Iris pigment epithelial cell (primary cell): ENCODE results near the gene IQCC.
"Not testable (repeated sequence)": the region's sequence is repeated elsewhere in the genome, so short reads cannot be mapped to it uniquely, and the experiment has no call there.

ENCODE experiments used
- DNase-seq: peaks from one replicate; pipeline ENCODE4 v3.0.0-alpha.2; 2011; ENCODE audit warnings: low read depth

The IQCC gene

DNA sequence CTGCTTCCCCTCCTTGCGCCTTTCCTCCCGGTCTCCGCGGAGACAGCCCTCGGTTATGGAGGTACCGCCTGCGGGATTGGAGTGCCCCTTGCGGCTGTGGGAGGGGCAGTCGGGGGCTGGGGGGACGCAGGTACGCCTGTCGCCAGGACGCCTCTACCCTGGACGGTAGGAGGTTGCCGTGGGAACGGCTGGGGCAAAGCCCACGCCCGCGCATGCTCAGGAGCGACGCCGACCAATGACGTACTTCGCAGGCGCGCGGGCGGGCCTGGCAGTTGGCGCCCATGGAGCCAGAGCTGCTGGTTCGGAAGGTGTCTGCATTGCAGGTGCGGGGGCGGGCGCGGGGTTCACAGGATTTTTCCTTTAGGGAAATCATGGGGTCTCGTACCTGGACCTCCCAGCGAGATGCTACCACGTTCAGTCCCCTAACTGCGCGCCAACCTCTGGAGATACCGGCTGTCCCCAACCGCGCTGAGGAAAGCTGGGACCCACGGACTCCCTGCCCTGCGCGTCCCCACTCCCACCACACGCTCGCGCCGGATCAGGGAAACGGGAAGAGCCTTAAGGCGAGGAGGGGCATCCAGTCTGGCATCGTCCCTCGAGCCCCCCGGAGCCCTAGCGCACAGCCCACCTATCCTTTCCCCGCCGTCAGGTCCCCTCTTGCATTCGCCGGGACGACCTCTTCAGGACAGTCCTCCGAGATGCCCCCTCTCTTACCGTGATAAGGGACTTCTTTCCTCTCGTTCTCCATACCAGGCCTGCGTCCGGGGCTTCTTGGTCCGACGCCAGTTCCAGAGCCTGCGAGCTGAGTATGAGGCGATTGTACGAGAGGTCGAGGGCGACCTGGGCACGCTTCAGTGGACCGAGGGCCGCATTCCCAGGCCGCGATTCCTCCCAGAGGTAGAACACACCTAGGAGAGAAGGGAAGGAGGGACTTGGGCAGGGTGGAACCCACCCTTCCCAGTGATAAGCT, at the start of gene IQCC:
Gene IQCC, plus strand, starts transcription at position 271 of the 970 bp plus-strand sequence. Its CDS starts 11 bp downstream, at position 282.
- peak; percentile 78 for DNase-seq

DNA sequence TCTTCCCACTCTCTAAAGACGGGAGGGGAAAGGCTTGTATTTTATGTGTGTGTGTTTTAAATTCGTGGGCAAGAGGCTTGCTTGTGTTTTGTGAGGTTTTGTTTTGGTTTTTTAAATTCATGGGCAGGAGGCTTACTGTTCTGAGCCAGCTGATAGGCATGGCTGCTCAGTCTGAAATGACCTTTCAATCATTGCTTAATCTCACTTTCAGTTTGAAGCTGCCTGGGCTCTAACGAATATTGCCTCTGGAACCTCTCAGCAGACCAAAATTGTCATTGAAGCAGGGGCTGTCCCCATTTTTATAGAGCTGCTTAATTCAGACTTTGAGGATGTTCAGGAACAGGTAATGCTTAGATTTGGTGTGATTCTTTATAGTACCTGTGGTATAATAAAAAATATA, 46.3 kb upstream of the IQCC start:
- no peak for DNase-seq

GRCh38 chr1:32163405-32163804, 42.1 kb upstream of the IQCC start:
- no peak for DNase-seq

GRCh38 chr1:32165633-32166032, 39.8 kb upstream of the IQCC start:
- DNase-seq, result not testable (repeated sequence)

DNA sequence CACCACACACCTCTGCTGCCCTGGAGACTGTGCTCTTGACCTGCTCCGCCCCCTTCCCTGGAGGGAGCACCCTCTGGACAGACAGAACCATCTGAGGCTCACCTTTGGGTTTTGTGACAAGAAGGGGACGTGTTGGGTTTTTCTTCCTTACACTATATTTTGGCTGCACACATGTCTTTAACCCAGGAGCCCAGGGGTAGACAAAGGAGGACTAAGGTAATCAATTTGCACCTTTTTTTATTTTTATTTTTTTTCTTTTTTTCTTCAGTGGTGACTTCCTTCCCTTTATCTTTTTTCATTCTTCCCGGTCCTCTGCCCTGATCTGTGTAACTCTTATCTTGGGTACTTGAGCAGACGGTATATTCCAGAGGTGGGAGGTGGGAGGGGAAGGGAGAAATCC, 34.5 kb upstream of the IQCC start:
- DNase-seq, result no peak

DNA sequence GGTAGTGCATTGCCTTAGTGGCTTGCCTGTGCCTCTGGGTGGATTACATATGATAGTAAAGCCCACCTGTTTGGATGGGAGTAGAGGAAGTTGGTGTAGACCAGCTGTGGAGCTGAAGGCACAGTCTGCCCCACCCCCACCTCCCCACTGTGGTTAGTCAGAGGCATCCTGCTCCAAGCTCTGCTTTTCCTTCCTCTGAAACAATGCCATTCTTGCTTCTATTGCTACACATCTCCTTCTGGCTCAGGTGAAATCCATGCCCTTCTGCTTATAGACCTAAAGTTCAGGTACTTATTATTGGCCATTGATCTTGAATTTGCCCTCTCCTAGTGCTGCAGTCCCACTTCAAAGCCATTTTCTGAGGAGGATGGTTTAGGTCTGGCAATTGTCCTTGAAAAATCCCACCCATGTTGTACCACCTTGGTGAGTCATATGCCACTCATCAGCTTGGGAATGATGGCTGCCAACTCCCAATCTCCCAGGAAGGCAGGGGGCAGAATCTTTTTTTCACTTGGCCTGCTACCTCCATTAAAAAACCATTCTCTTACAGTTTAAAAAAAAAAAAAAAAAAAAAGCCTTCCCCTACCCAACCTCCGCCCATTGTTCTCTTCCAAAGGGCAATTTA, 32.7 kb upstream of the IQCC start:
- DNase-seq, result peak; percentile 45

GRCh38 chr1:32178380-32179192, 26.9 kb upstream of the IQCC start:
- no peak for DNase-seq

- DNase-seq, result no peak
These were observed 26.4 kb upstream of the IQCC start for GRCh38 chr1:32179193-32179442.

- peak; percentile 95 for DNase-seq
These were observed 25.9 kb upstream of the IQCC start, which contains the start of gene TXLNA for GRCh38 chr1:32179443-32180185. Gene TXLNA (plus strand): TSS chr1:32179675. CDS start chr1:32180346, 671 bp downstream.

DNA sequence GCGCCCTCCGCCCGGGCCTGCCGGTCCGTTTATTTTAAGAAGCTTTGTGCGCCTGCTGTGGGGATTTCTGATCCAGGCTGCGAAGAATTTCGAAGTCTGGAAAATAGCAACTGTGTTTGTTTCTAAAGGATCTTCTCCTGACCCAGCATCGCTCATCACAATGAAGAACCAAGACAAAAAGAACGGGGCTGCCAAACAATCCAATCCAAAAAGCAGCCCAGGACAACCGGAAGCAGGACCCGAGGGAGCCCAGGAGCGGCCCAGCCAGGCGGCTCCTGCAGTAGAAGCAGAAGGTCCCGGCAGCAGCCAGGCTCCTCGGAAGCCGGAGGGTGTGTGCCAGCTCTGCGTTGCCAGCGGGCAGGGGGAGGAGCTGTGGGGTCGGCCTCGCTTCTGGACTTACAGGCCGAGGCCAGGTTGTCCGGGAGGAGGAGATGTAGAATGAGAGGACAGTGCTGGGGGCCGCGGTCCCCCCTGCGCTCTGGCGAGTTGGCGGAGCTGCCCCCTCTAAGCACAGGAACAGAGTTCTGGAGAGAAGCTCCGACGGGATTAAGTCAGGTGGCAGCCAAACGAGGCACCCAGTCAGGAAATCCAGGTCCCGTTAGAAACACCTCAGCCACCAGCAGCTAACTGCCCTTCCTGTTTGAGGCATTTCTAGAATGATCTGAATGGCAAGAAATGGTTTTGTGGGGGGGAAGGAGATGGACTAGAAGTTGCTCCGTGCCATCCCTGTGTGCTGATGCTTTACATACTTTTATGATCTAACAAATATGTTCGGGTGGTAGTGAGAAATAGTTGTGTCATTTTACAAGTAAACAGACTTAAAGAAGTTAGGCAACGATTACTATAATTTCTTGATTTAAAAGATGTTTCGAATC, 25.0 kb upstream of the IQCC start:
- DNase-seq, result peak; percentile 77

- DNase-seq, result no peak
These were observed 24.4 kb upstream of the IQCC start for GRCh38 chr1:32181065-32181464.

GRCh38 chr1:32181563-32181962, 23.9 kb upstream of the IQCC start:
- no peak for DNase-seq

DNA sequence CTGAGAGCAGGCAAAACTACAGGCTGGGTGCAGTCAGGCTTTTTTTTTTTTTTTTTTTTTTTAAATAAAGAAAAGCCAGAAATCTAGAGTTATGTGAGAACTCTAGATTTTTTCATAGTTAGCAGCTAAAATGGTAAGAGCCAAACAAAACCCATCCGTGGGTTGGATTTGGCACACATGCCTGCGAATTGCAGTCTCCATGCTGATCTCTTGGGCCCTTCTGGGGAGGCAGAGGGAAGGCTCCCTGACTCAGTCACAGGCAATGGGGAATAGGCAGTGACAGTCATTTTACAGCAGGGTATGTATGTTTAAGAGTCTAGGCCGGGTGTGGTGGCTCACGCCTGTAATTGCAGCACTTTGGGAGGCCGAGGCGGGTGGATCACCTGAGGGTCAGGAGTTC, 23.4 kb upstream of the IQCC start:
- no peak for DNase-seq

- no peak for DNase-seq
These were observed 20.8 kb upstream of the IQCC start for GRCh38 chr1:32184650-32185049.

GRCh38 chr1:32186077-32186476, 19.4 kb upstream of the IQCC start:
- no peak for DNase-seq

GRCh38 chr1:32186491-32186890, 19.0 kb upstream of the IQCC start:
- no peak for DNase-seq

DNA sequence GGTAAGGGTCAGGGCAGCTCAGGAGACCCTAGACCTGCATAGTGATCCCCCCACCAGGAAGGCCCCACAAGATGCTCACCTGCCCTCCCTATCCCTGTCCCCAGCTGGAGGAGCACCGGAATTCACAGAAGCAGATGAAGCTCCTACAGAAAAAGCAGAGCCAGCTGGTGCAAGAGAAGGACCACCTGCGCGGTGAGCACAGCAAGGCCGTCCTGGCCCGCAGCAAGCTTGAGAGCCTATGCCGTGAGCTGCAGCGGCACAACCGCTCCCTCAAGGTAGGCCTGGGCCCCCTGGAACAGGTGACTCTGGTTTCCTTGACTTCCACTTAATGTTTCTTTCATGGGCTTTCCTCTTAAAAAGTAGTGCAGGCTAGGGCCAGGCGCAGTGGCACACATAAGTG, 17.6 kb upstream of the IQCC start:
- no peak for DNase-seq

DNA sequence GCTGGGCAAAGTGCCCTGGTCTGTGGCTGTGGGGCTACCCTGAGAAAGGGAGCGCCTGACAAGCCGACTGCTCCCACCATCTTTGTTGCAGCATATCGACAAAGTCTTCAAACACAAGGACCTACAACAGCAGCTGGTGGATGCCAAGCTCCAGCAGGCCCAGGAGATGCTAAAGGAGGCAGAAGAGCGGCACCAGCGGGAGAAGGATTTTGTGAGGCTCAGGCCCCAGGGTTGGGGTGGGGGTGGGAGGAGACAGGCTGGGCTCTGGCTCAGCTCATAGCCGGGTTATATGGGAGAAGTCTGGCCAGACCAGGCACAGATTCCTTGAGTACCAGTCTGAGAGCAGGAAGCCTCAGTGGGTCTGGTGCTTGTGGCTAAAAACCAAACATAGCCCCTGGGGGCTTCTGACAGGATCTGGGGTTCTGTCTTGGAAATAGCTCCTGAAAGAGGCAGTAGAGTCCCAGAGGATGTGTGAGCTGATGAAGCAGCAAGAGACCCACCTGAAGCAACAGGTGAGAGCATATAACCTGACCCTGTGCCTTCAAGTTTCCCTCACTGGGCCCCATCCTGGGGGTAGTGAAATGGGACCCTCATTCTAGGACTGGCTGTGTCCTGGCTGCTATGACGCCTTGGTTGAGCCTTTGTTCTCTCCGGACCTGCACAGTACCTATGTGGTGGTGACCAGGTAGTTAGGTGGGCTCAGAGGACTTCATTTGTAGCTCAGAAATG, 13.1 kb upstream of the IQCC start:
- no peak for DNase-seq

GRCh38 chr1:32194984-32195383, 10.5 kb upstream of the IQCC start:
- no peak for DNase-seq

DNA sequence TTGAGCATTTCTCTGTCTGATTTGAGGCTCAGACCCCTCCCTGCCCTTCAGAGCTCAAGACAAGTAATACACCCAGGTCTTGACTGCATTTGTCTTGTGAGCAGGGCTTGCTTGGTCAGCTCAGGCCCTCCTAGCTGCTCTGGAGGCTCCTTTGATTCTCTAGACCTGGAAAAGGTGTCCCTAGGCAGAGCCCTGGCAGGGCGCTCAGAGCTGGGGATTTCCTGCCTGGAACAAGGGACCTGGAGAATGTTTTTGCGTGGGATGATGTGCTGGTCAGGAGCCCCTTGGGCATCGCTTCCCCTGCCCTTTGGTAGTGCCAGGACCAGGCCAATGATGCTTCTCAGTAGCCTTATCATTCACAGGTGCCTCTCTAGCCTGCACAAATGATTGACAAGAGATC, 9.9 kb upstream of the IQCC start:
- DNase-seq, result no peak
